ENCODE data around the gene NDUFAF5. TPM values are rescaled to one million over a fixed set of nuclear protein-coding genes. Genes with fewer than 3 reads are reported as not detected.
A peak's percentile ranks its signal among the peaks of the same experiment; 100 is the strongest.

Gene NDUFAF5
- total and polyA plus RNA-seq, 2 donors from 2014 or later: 26.4 to 52.1 TPM

DNA sequence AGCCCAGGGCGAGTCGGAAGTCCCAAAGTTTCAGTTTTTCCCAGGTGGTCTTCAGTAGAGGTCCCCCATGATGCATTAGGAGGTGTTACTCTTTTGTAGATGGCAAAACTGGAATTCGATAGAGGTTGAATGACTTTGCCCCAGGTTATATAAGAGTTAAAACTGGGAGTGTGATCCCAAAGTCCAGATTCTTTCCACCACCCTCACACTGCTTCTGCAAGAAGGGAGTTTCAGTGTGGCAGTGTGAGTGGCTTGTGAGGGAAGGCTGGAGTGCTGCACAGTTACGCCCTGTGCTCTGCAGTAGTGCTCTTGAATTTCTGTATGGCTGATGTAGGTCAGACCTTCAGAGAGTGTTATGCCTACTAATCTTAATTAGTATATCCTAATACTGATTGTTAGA, 29.8 kb downstream of the NDUFAF5 start:
- H3K27ac ChIP-seq (ENCODE audit: low read depth in 2 of 2, low read length in 2 of 2): peak overlapping the region in 1 of 2 donors; percentile 0
- no peak overlapping the region for H3K9ac ChIP-seq (ENCODE audit: low read length in 3 of 3)
- no peaks in the 10 kb centered on the region for H3K27me3 ChIP-seq (ENCODE audit: control insufficient read depth, insufficient read depth, low read length)
- no peaks in the 10 kb centered on the region for H3K9me3 ChIP-seq (ENCODE audit: control insufficient read depth in 2 of 3, insufficient read depth in 1 of 3, low read length in 3 of 3)
- DNase-seq (no peak), FAIRE-seq (no peak)
- H3K36me3 ChIP-seq (ENCODE audit: control insufficient read depth in 2 of 3, insufficient read depth in 3 of 3, low read length in 3 of 3): peaks cover 9 to 54% (median 44%) of the 10 kb centered on the region in 3 donors
- intact Hi-C loops (cut with DNase I): no loop called here
- no peak overlapping the region for H3K4me3 ChIP-seq (ENCODE audit: low read length in 3 of 3)
- no peak for TF ChIP-seq CTCF (IDR thresholded peaks at IDR 0.05; ENCODE audit: borderline replicate concordance, extremely low read depth, insufficient read depth)
- peaks cover 0 to 2% (median 0%) of the 10 kb centered on the region in 3 donors for H3K4me1 ChIP-seq (ENCODE audit: control insufficient read depth in 2 of 3, insufficient read depth in 2 of 3, low read depth in 1 of 3, low read length in 3 of 3)

- H3K4me1 ChIP-seq (ENCODE audit: control insufficient read depth in 2 of 3, insufficient read depth in 2 of 3, low read depth in 1 of 3, low read length in 3 of 3): peaks cover 0 to 2% (median 0%) of the 10 kb centered on the region in 3 donors
- no peak overlapping the region for H3K4me3 ChIP-seq (ENCODE audit: low read length in 3 of 3)
- no peak for TF ChIP-seq CTCF (IDR thresholded peaks at IDR 0.05; ENCODE audit: borderline replicate concordance, extremely low read depth, insufficient read depth)
- H3K36me3 ChIP-seq (ENCODE audit: control insufficient read depth in 2 of 3, insufficient read depth in 3 of 3, low read length in 3 of 3): peaks cover 9 to 34% (median 28%) of the 10 kb centered on the region in 3 donors
- no peak overlapping the region for H3K27ac ChIP-seq (ENCODE audit: low read depth in 2 of 2, low read length in 2 of 2)
- no peaks in the 10 kb centered on the region for H3K27me3 ChIP-seq (ENCODE audit: control insufficient read depth, insufficient read depth, low read length)
- FAIRE-seq (no peak), DNase-seq (no peak)
- H3K9ac ChIP-seq (ENCODE audit: low read length in 3 of 3): no peak overlapping the region
- no peaks in the 10 kb centered on the region for H3K9me3 ChIP-seq (ENCODE audit: control insufficient read depth in 2 of 3, insufficient read depth in 1 of 3, low read length in 3 of 3)
- intact Hi-C loops (cut with DNase I): no loop called here
Measured at GRCh38 chr20:13816757-13817156, 31.9 kb downstream of the NDUFAF5 start.

DNA sequence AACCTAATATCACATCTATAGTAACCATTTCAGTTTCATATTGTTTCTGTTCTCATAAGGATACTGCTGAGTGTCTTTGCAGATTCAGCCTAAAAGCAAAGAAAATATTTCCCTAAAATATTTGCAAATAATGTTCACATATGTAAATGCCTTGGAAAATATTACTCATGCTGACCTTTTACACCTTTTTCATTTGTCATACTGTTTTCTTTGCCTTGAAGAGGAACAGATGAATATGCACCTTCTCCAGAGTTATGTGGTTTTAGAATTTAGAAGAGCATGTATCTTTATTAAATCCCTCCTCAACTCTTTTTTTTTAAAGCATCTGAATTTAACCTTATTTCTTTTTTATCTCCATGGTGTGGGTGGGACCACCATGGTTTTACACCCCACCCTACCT, 32.5 kb downstream of the NDUFAF5 start:
- Histone ChIP-seq H3K9me3 (ENCODE audit: control insufficient read depth in 2 of 3, insufficient read depth in 1 of 3, low read length in 3 of 3) (no peaks in the 10 kb centered on the region), H3K27me3 (ENCODE audit: control insufficient read depth, insufficient read depth, low read length) (no peaks in the 10 kb centered on the region), H3K9ac (ENCODE audit: low read length in 3 of 3) (no peak overlapping the region), H3K36me3 (ENCODE audit: control insufficient read depth in 2 of 3, insufficient read depth in 3 of 3, low read length in 3 of 3) (peaks cover 6 to 28% (median 25%) of the 10 kb centered on the region in 3 donors), H3K4me1 (ENCODE audit: control insufficient read depth in 2 of 3, insufficient read depth in 2 of 3, low read depth in 1 of 3, low read length in 3 of 3) (peaks cover 0 to 2% (median 0%) of the 10 kb centered on the region in 3 donors), H3K4me3 (ENCODE audit: low read length in 3 of 3) (no peak overlapping the region), H3K27ac (ENCODE audit: low read depth in 2 of 2, low read length in 2 of 2) (no peak overlapping the region)
- FAIRE-seq (no peak), DNase-seq (no peak)
- intact Hi-C loops (cut with DNase I): no loop called here
- TF ChIP-seq CTCF (IDR thresholded peaks at IDR 0.05; ENCODE audit: borderline replicate concordance, extremely low read depth, insufficient read depth): no peak

Measured in kidney (tissue), 14 donors.